GM12891 (cell line): ENCODE data around the gene TRPV5.

Experiments
- POLR2AphosphoS5 ChIP-seq: IDR thresholded peaks from 2 replicates; pipeline ENCODE4 v1.6.1; 2011; ENCODE audit warnings: low read depth, low read length, control low read depth
- TAF1 ChIP-seq: IDR thresholded peaks from 2 replicates; pipeline ENCODE4 v1.6.1; 2011; ENCODE audit warnings: low read depth, low read length, control low read depth

DNA sequence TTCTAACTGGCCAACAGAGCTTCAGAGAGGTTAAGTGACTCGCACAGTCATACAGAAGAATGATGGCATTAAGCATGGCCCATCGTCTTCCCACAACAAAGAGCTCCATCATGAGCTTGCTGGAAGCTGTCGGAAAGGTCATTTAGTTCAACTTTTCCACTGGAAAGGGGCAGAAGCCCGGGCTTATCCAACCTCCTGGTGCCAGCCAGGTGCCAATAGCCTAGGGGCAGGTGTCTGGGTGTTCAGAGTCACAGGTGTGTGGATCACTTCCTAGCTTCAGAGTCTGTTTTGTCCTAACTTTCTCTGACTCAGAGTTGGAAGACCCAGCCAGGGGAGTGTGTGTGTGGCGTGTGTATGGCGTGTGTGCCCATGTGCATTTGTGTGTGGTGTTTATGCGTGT, 46.7 kb downstream of the TRPV5 start:
- TF ChIP-seq TAF1 = no peak
- no peak for TF ChIP-seq POLR2AphosphoS5
